SK-N-SH (cell line): ENCODE results near the gene FAM47E.

Source experiments
- EP300 ChIP-seq, 2 experiments: IDR thresholded peaks; 2 replicates each; pipeline versions ENCODE4 v1.4.0 to v1.6.1; 2012; ENCODE audit warnings: borderline replicate concordance in 1 of 2, low read depth in 1 of 2, low read length in 1 of 2
- EZH2phosphoT487 ChIP-seq: fragments of 200-600 bp; sonication (generic); IDR thresholded peaks from 2 replicates; pipeline ENCODE4 v1.6.1; 2017; ENCODE audit warnings: low read depth, mixed run types, mild to moderate bottlenecking, antibody characterized with exemption, moderate library complexity, borderline replicate concordance
- FOXJ3 ChIP-seq: sonication (generic); formaldehyde crosslinking; IDR thresholded peaks from 2 replicates; pipeline ENCODE4 v1.5.1; 2020; ENCODE audit warnings: mild to moderate bottlenecking, missing genetic modification reagents
- FOXM1 ChIP-seq: IDR thresholded peaks from 2 replicates; pipeline ENCODE4 v1.4.0; 2012; ENCODE audit warnings: low read depth, mild to moderate bottlenecking
- GATA2 ChIP-seq: sonication (generic); formaldehyde crosslinking; IDR thresholded peaks from 2 replicates; pipeline ENCODE4 v1.5.0; 2020; ENCODE audit warnings: mild to moderate bottlenecking, missing genetic modification reagents
- POLR2AphosphoS5 ChIP-seq: IDR thresholded peaks from 2 replicates; pipeline ENCODE4 v1.6.1; 2012; ENCODE audit warnings: low read depth, low read length
- RAD21 ChIP-seq: IDR thresholded peaks from 2 replicates; pipeline ENCODE4 v1.6.1; 2012; ENCODE audit warnings: mild to moderate bottlenecking, low read length
- RFX5 ChIP-seq: IDR thresholded peaks from 2 replicates; pipeline ENCODE4 v1.6.1; 2012; ENCODE audit warnings: mild to moderate bottlenecking, improper control_type of control experiment, low read length
- TAF1 ChIP-seq: IDR thresholded peaks from 2 replicates; pipeline ENCODE4 v1.6.1; 2012; ENCODE audit warnings: low read depth, mild to moderate bottlenecking, low read length, moderate library complexity, borderline replicate concordance
- TF ChIP-seq, protein P1 (sequence below): fragments of 200-600 bp; sonication (generic); IDR thresholded peaks from 2 replicates; pipeline ENCODE4 v1.6.1; 2017; ENCODE audit warnings: antibody characterized with exemption, mild to moderate bottlenecking, moderate library complexity
- TF ChIP-seq, protein P2 (sequence below): fragments of 150-350 bp; IDR thresholded peaks from 2 replicates; pipeline ENCODE4 v1.6.1; 2016; ENCODE audit warnings: mild to moderate bottlenecking, low read depth, low read length

DNA sequence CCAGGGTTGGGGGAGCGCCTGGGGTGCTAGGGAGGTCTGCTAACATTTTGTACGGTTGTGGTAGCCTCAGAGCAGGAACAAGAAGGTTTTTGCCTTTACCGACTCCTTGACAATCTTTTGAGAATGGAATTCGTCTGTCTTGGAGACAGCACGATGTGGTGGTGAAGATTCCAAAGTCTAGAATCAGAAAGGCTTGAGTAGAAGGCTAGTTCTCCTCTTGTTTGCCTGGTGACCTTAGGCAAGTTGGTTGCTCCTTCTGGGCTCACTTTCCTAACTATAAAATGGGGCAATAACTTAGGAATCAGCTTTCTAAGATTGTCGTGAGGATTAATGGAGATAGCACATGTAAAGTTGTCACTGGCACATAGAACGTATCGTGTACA lies 741 bp downstream of the FAM47E start:
- TF ChIP-seq EZH2phosphoT487, result no peak
- no peak for TF ChIP-seq FOXM1
- no peak for TF ChIP-seq GATA2 (CRISPR knock-in tag)
- TF ChIP-seq POLR2AphosphoS5, result no peak
- TF ChIP-seq RFX5, result no peak
- TF ChIP-seq, protein P1, sequence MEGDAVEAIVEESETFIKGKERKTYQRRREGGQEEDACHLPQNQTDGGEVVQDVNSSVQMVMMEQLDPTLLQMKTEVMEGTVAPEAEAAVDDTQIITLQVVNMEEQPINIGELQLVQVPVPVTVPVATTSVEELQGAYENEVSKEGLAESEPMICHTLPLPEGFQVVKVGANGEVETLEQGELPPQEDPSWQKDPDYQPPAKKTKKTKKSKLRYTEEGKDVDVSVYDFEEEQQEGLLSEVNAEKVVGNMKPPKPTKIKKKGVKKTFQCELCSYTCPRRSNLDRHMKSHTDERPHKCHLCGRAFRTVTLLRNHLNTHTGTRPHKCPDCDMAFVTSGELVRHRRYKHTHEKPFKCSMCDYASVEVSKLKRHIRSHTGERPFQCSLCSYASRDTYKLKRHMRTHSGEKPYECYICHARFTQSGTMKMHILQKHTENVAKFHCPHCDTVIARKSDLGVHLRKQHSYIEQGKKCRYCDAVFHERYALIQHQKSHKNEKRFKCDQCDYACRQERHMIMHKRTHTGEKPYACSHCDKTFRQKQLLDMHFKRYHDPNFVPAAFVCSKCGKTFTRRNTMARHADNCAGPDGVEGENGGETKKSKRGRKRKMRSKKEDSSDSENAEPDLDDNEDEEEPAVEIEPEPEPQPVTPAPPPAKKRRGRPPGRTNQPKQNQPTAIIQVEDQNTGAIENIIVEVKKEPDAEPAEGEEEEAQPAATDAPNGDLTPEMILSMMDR, result no peak
- no peak for TF ChIP-seq TAF1
- TF ChIP-seq, protein P2, sequence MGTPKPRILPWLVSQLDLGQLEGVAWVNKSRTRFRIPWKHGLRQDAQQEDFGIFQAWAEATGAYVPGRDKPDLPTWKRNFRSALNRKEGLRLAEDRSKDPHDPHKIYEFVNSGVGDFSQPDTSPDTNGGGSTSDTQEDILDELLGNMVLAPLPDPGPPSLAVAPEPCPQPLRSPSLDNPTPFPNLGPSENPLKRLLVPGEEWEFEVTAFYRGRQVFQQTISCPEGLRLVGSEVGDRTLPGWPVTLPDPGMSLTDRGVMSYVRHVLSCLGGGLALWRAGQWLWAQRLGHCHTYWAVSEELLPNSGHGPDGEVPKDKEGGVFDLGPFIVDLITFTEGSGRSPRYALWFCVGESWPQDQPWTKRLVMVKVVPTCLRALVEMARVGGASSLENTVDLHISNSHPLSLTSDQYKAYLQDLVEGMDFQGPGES, result no peak
- no peak for TF ChIP-seq FOXJ3 (CRISPR knock-in tag)
- no peak for TF ChIP-seq EP300 (IDR thresholded peaks at IDR 0.05; ENCODE audit: borderline replicate concordance in 1 of 2, low read depth in 1 of 2, low read length in 1 of 2)
- TF ChIP-seq RAD21, result no peak
